ENCODE measurements around the gene SYNCRIP. TPM values are rescaled to one million over a fixed set of nuclear protein-coding genes. Genes with fewer than 3 reads are reported as not detected.

SYNCRIP gene
- total and polyA plus RNA-seq, 2 of the 13 experiments (the other 11 are each of a cell fraction or from before 2014, with no cell fraction given) = 8.1 to 112 TPM

DNA sequence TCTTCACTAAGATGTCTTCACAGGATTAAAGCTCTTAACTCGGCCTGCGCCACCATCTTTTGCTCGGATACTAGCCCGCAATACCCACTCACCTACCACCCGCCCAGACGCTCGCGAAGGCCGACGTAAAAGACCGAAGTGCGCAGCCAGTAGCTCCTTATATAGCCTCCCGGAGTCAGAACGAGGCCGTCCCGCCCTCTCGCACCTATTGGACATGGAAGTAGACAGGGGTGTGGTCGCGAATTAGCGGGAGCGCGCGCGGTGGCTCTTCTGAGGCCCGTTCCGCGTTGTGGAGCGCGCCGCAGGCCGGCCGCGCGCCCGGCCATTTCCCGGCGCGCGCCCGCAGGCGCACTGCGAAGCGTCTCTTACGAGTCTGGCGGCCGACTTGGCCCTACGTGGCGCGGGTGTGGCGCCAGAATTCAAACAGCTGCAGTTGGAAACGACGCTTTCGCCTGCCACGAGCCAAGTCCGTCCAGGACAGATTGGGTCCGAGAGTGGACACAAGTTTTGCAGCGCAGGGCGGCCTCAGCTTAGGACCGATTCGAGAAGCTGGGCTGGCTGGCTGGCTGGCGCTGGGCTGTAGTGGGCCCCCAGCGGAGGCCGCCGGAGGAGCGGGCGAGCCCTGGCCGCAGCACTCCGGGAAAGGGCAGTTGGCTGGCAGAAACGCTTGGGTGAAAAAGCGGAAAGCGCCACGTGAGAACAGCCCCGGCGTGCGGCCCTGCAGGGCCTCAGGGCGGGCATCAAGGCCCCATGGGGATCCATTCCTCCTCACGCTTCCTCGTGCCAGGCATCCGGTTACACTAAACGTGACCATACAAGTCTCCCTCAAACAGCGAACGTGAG lies 36.1 kb upstream of the SYNCRIP start (continued):
- TF ChIP-seq HMG20B (CRISPR knock-in tag; conservative IDR thresholded peaks at IDR 0.05) (0 out of 2 replicates have a peak, but pooled peaks have one; percentile 20), TSC22D2 (CRISPR knock-in tag; IDR thresholded peaks at IDR 0.05; ENCODE audit: borderline replicate concordance) (peak; percentile 66; the same call in 1 of the 2 replicates), ELF3 (CRISPR knock-in tag; IDR thresholded peaks at IDR 0.05) (no peak), MAFF (IDR thresholded peaks at IDR 0.05; ENCODE audit: low read depth, low read length) (no peak), SP140L (CRISPR knock-in tag; IDR thresholded peaks at IDR 0.05; ENCODE audit: borderline replicate concordance) (no peak), CCAR2 (optimal IDR thresholded peaks at IDR 0.05; ENCODE audit: low read depth, low read length) (no peak), MATR3 (CRISPR knock-in tag; IDR thresholded peaks at IDR 0.05) (no peak), FOXO1 (CRISPR knock-in tag; IDR thresholded peaks at IDR 0.05) (peak; percentile 35; the same call in 1 of the 2 replicates), ZNF891 (CRISPR knock-in tag; IDR thresholded peaks at IDR 0.05) (peak; percentile 72; the same call in 1 of the 2 replicates), ASH2L (IDR thresholded peaks at IDR 0.05; ENCODE audit: insufficient read length, low read depth, low read length) (peak; percentile 86), KDM2A (CRISPR knock-in tag; IDR thresholded peaks at IDR 0.05; ENCODE audit: borderline replicate concordance, low read depth) (peak; percentile 85), RBFOX2 (IDR thresholded peaks at IDR 0.05; ENCODE audit: low read depth, low read length) (peak; percentile 99), ZNF282 (IDR thresholded peaks at IDR 0.05; ENCODE audit: partially characterized antibody) (no peak), MAZ (IDR thresholded peaks at IDR 0.05; ENCODE audit: borderline replicate concordance, low read depth, low read length) (0 out of 2 replicates have a peak, but pooled peaks have one; percentile 6), MAZ (CRISPR knock-in tag; IDR thresholded peaks at IDR 0.05; ENCODE audit: low read depth) (peak; percentile 78), ZNF331 (CRISPR knock-in tag; IDR thresholded peaks at IDR 0.05) (peak; percentile 60; the same call in 1 of the 2 replicates), HOXA3 (CRISPR knock-in tag; IDR thresholded peaks at IDR 0.05) (peak; percentile 83), HNRNPL (IDR thresholded peaks at IDR 0.05; ENCODE audit: low read depth, low read length) (peak; percentile 61)
- TF ChIP-seq, protein P1, sequence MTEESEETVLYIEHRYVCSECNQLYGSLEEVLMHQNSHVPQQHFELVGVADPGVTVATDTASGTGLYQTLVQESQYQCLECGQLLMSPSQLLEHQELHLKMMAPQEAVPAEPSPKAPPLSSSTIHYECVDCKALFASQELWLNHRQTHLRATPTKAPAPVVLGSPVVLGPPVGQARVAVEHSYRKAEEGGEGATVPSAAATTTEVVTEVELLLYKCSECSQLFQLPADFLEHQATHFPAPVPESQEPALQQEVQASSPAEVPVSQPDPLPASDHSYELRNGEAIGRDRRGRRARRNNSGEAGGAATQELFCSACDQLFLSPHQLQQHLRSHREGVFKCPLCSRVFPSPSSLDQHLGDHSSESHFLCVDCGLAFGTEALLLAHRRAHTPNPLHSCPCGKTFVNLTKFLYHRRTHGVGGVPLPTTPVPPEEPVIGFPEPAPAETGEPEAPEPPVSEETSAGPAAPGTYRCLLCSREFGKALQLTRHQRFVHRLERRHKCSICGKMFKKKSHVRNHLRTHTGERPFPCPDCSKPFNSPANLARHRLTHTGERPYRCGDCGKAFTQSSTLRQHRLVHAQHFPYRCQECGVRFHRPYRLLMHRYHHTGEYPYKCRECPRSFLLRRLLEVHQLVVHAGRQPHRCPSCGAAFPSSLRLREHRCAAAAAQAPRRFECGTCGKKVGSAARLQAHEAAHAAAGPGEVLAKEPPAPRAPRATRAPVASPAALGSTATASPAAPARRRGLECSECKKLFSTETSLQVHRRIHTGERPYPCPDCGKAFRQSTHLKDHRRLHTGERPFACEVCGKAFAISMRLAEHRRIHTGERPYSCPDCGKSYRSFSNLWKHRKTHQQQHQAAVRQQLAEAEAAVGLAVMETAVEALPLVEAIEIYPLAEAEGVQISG (CRISPR knock-in tag; IDR thresholded peaks at IDR 0.05) = peak; percentile 85
- TF ChIP-seq, protein P2, sequence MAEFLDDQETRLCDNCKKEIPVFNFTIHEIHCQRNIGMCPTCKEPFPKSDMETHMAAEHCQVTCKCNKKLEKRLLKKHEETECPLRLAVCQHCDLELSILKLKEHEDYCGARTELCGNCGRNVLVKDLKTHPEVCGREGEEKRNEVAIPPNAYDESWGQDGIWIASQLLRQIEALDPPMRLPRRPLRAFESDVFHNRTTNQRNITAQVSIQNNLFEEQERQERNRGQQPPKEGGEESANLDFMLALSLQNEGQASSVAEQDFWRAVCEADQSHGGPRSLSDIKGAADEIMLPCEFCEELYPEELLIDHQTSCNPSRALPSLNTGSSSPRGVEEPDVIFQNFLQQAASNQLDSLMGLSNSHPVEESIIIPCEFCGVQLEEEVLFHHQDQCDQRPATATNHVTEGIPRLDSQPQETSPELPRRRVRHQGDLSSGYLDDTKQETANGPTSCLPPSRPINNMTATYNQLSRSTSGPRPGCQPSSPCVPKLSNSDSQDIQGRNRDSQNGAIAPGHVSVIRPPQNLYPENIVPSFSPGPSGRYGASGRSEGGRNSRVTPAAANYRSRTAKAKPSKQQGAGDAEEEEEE (CRISPR knock-in tag; IDR thresholded peaks at IDR 0.05; ENCODE audit: borderline replicate concordance) = no peak
- TF ChIP-seq, protein P3, sequence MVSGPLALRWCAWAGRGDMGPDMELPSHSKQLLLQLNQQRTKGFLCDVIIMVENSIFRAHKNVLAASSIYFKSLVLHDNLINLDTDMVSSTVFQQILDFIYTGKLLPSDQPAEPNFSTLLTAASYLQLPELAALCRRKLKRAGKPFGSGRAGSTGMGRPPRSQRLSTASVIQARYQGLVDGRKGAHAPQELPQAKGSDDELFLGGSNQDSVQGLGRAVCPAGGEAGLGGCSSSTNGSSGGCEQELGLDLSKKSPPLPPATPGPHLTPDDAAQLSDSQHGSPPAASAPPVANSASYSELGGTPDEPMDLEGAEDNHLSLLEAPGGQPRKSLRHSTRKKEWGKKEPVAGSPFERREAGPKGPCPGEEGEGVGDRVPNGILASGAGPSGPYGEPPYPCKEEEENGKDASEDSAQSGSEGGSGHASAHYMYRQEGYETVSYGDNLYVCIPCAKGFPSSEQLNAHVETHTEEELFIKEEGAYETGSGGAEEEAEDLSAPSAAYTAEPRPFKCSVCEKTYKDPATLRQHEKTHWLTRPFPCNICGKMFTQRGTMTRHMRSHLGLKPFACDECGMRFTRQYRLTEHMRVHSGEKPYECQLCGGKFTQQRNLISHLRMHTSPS (CRISPR knock-in tag; IDR thresholded peaks at IDR 0.05; ENCODE audit: low read depth) = no peak
- TF ChIP-seq, protein P4, sequence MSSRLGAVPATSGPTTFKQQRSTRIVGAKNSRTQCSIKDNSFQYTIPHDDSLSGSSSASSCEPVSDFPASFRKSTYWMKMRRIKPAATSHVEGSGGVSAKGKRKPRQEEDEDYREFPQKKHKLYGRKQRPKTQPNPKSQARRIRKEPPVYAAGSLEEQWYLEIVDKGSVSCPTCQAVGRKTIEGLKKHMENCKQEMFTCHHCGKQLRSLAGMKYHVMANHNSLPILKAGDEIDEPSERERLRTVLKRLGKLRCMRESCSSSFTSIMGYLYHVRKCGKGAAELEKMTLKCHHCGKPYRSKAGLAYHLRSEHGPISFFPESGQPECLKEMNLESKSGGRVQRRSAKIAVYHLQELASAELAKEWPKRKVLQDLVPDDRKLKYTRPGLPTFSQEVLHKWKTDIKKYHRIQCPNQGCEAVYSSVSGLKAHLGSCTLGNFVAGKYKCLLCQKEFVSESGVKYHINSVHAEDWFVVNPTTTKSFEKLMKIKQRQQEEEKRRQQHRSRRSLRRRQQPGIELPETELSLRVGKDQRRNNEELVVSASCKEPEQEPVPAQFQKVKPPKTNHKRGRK (CRISPR knock-in tag; IDR thresholded peaks at IDR 0.05) = no peak

All from HepG2 (cell line).